Activated naive CD8-positive, alpha-beta T cell treated with anti-CD3 and anti-CD28 coated beads, Interleukin-2, amount 10 ng/mL, durations not matched to agents 7 days and 5 days (primary cell): ENCODE data around the gene KIF2C. TPM values are rescaled to one million over a fixed set of nuclear protein-coding genes. Genes with fewer than 3 reads are reported as not detected.
"Not testable (repeated sequence)": the region's sequence is repeated elsewhere in the genome, so short reads cannot be mapped to it uniquely, and the experiment has no call there.

ENCODE experiments used
- ATAC-seq: fragments of 150-1000 bp; cut with Tn5 transposase; one replicate; pipeline ENCODE4 v1.10.0; 2021; ENCODE audit warnings: low read depth, moderate library complexity
- POLR2A ChIA-PET: fragments of 350-600 bp; sonication (Branson Sonifier 250); formaldehyde crosslinking; loops from one replicate; lab custom pipeline; 2021; ENCODE audit warnings: antibody characterized with exemption; lab: Charles Lee
- DNase-seq: peaks from one replicate; pipeline ENCODE4 v3.0.0; 2021
- H3K27ac Mint-ChIP-seq: one replicate; pipeline ENCODE4 v1.8.0; 2022; ENCODE audit warnings: mild to moderate bottlenecking, mixed read lengths
- H3K27me3 Mint-ChIP-seq: one replicate; pipeline ENCODE4 v1.8.0; 2022; ENCODE audit warnings: mild to moderate bottlenecking, moderate library complexity, mixed read lengths
- H3K36me3 Mint-ChIP-seq: one replicate; pipeline ENCODE4 v1.8.0; 2021; ENCODE audit warnings: mild to moderate bottlenecking, mixed read lengths
- H3K4me1 Mint-ChIP-seq: one replicate; pipeline ENCODE4 v1.8.0; 2021; ENCODE audit warnings: mixed read lengths
- H3K4me3 Mint-ChIP-seq: one replicate; pipeline ENCODE4 v1.8.0; 2022; ENCODE audit warnings: mild to moderate bottlenecking, moderate library complexity, mixed read lengths
- H3K9me3 Mint-ChIP-seq: one replicate; pipeline ENCODE4 v1.8.0; 2021; ENCODE audit warnings: mixed read lengths
- total RNA-seq, 2 experiments: library from RNA; stranded (reverse); gene quantifications; one replicate each; pipeline ENCODE4 v1.2.3, GENCODE V29; 2021

KIF2C gene
- total RNA-seq, 2 experiments from 2014 or later: 76.5 to 87.7 TPM

DNA sequence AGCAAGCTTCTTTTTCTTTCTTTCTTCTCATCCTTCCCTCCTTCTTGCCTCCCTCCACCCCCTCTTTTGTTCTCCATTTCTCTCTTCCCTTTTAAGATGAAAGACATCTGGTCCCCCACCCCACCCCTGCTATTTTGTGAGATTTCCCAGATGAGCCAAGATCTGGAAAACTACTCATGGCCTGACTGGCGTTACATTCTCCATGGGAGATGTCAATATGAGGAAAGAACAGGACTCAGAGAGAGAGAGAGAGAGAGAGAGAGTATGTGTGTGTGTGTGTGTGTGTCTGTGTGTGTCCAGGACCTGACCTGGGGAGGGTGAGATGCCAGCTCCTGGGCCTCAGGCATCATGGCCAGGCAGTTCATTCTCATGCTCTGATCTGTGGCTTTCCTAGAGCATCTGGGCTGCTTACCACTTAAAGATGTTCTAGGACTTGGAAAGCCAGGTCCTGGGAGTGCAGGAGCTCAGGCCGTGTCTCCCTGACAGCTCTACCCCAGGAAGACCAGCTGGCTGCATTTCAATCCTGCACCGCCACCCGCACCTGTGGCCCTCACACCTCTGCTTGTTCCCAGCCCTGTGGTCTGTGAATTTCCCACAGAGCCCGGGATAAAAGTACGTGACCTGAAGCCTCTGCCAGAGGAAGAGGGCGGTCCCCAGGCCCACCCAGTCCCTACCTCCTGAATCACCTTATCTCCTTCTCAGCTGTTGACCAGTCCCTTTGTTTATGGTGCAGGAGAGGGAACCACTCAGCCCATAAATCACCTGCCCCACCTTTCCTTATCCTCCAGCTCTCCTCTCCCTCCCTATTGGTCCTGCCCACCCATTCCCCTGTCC, 51.5 kb downstream of the KIF2C start:
- Mint-ChIP-seq H3K4me3 (no peak overlapping the region), H3K27me3 (no peaks in the 10 kb centered on the region), H3K9me3 (no peaks in the 10 kb centered on the region), H3K4me1 (peaks cover 4% of the 10 kb centered on the region), H3K27ac (no peak overlapping the region), H3K36me3 (no peaks in the 10 kb centered on the region)
- POLR2A ChIA-PET: interaction anchor here (1.1 to 8.4 kb wide), 7 partner anchors 9 to 221 kb away, joined by 6 to 93 read pairs (median 11); partner anchors contain the start of genes HECTD3, PLK3, RNU5D-1 and RPS8
- ATAC-seq (no peak), DNase-seq (no peak)

DNA sequence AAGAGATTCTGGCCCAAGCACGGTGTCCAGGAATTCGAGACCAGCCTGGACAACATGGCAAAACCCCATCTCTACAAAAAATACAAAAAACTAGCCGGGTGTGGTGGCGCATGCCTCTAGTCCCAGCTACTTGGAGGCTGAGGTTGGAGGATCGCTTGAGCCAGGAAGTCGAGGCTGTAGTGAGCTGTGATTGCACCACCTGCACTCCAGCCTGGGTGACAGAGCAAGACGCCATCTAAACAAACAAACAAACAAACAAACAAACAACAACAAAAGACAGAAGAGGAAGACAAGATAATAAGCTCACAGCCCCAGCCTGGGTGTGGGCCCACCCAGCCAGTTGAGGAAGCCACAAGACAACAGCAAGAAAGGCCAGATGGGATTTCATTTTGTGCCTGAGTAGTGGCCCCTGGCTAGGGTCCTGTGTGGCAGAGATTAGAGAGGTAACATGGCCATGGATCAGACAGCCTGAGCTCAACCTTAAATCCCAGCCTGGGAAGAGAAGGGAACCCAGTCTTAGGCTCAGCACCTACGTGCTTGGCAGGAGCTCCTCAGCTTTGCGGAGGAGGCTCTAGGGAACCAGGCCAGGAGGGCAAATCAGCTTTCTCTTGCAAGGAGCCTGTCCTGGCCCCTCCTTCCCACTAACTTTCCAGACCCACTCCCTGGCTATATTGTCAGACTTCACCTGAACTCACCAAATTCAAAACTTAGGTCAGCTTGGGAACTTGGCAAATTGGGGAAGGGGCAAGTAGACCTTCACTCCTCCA, 53.3 kb downstream of the KIF2C start:
- Mint-ChIP-seq H3K36me3 (no peaks in the 10 kb centered on the region), H3K4me3 (no peak overlapping the region), H3K4me1 (no peaks in the 10 kb centered on the region), H3K27me3 (no peaks in the 10 kb centered on the region), H3K27ac (no peak overlapping the region), H3K9me3 (no peaks in the 10 kb centered on the region)
- POLR2A ChIA-PET: interaction anchor here (0.8 to 3.4 kb wide), 7 partner anchors 10 to 71 kb away, joined by 3 to 24 read pairs (median 14); partner anchors contain the start of genes RNU5D-1 and RPS8
- DNase-seq (peak; percentile 24), ATAC-seq (no peak)

DNA sequence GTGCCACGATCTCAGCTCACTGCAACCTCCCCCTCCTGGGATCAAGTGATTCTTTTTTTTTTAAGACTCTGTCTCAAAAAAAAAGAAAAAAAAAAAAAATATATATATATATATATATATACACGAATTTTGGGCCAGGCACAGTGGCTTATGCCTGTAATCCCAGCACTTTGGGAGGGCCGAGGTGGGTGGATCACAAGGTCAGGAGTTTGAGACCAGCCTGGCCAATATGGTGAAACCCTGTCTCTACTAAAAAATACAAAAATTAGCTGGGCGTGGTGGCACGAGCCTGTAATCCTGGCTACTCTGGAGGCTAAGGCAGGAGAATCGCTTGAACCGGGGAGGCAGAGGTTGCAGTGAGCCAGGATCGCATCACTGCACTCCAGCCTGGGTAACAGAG, 58.2 kb downstream of the KIF2C start:
- POLR2A ChIA-PET: interaction anchor here (1.3 to 10.1 kb wide), 5 partner anchors 11 to 76 kb away, joined by 9 to 360 read pairs (median 10); partner anchors contain the start of genes BTBD19 and RNU5D-1
- H3K4me3 Mint-ChIP-seq, H3K27me3 Mint-ChIP-seq, ATAC-seq, H3K9me3 Mint-ChIP-seq, H3K27ac Mint-ChIP-seq: not testable (repeated sequence)
- peaks cover 19% of the 10 kb centered on the region for H3K4me1 Mint-ChIP-seq
- H3K36me3 Mint-ChIP-seq: peaks cover 11% of the 10 kb centered on the region
- DNase-seq: peak; percentile 21

DNA sequence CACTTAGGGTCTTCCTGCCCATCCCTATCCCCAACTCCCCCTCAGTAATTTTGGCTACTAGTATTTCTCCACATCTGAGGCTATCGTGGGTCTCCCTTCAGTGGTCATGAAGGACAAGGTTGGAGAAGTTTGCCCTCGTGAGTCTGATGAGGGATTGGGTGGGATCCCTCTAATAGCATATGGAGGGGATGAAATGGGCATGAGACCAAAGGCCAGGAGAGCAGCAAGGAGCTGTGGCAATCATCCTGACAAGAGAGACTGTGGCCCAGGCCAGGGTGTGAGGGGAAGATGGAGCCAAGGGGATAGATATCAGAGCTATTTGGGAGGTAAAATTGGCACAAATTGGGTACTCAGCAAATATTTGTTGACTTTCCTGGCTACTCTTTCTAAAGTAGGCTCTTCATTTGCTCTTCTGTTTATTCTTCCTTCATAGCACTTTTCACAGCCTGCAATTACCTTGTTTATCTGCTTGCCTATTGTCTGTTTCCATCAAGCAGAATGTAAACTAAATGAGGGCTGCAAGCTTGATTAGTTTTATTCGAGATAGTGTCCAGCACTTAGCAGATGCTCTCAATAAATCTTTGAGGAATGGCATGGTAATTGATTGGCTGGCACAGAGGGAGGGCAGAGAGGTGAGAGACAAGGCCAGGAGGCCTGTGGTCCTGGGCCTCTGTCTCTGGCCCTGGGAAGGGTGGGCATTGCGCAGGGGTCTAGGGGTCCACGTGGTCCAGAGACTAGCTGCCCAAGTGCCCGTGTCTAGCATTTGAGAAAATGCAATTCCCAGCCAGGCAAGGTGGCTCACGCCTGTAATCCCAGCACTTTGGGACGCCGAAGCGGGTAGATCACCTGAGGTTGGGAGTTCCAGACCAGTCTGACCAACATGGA, 59.1 kb downstream of the KIF2C start:
- H3K27me3 Mint-ChIP-seq: no peaks in the 10 kb centered on the region
- peak; percentile 28 for DNase-seq
- H3K4me1 Mint-ChIP-seq: peaks cover 24% of the 10 kb centered on the region
- peaks cover 16% of the 10 kb centered on the region for H3K36me3 Mint-ChIP-seq
- no peak for ATAC-seq
- H3K27ac Mint-ChIP-seq: peak overlapping the region; percentile 92
- H3K9me3 Mint-ChIP-seq: no peaks in the 10 kb centered on the region
- POLR2A ChIA-PET: interaction anchor here (0.7 to 10.1 kb wide), 9 partner anchors 8 to 188 kb away, joined by 5 to 360 read pairs (median 10); partner anchors contain the start of genes BTBD19, EIF2B3 and RPS8
- no peak overlapping the region for H3K4me3 Mint-ChIP-seq

DNA sequence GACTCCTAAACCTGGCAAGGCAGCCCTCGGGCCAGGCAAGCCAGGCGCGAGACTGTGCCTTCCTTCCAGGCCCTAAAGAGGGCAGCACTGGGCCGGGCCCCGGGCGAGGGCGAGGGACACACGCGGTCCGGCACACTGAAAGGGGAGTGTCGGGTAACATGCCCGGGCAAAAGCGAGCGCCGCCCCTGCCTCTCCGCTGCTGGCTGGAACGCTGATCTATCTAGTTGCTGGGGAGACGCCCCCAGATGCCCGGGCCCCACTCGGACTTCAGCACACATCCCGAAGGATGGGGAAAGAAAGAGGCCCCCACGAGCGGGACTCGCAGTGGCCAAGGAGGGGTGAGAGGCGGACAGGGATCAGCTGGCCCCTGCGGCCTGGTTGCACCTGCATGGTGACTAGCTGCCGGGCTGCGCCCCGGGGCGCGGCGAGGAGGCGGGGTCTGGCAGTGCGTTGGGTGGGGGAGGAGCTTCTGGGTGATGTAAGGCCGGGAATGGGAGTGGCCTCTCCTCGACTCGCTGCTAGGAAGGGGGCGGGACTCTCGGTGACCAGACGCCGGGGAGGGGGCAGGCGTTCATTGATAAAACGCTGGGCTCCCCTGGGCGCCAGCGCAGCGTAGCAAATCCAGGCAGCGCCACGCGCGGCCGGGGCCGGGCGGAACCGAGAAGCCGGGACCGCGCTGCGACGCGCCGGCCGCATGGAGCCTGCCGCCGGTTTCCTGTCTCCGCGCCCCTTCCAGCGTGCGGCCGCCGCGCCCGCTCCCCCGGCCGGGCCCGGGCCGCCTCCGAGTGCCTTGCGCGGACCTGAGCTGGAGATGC, 60.3 kb downstream of the KIF2C start, which contains the start of gene PLK3:
PLK3 (plus strand) TSS at position 608 of the 815 bp plus-strand sequence; CDS start at position 695, 87 bp downstream.
- ATAC-seq: peak; percentile 77
- Mint-ChIP-seq H3K36me3 (peaks cover 19% of the 10 kb centered on the region), H3K27ac (peak within 1 kb of the TSS; percentile 97), H3K27me3 (no peaks in the 10 kb centered on the region), H3K4me1 (peaks cover 24% of the 10 kb centered on the region), H3K9me3 (no peaks in the 10 kb centered on the region), H3K4me3 (peak within 1 kb of the TSS; percentile 92)
- POLR2A ChIA-PET: interaction anchor here (0.7 to 10.1 kb wide), 22 partner anchors 9 to 693 kb away, joined by 3 to 360 read pairs (median 6); partner anchors contain the start of genes BEST4, BTBD19, EIF2B3 and HECTD3
- peak; percentile 96 for DNase-seq

DNA sequence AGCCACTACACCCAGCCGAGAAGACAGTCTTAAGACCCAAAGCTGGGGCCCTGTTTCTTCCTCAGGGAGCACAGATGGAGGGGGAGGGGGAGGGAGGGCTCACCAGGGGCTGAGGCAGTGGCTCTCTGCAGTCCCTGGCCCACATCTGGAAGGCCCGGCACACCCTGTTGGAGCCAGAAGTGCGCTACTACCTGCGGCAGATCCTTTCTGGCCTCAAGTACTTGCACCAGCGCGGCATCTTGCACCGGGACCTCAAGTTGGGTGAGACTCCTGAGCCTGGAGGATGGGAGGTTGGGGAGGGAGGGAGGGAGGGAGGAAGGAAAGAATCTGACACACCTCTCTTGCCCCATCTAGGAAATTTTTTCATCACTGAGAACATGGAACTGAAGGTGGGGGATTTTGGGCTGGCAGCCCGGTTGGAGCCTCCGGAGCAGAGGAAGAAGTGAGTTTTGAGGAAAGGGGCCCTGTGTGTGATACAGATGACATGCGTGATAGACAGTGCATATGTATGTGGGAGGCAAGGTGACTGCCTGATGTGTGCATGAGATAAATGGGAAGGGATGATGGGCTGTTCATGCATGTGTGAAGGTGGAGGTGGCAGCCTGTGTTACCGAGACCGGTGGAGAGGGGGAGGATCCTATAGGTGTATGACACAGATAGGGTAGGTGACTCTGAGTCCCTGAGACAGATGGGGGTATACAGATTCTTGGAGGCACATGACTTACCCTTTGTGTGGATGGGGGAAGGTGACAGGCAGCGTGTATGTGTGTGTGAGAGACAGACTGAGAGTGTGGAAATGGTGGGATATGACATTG, 62.1 kb downstream of the KIF2C start:
- Mint-ChIP-seq H3K36me3 (peaks cover 22% of the 10 kb centered on the region), H3K27me3 (no peaks in the 10 kb centered on the region), H3K4me3 (peak overlapping the region; percentile 92), H3K4me1 (peaks cover 28% of the 10 kb centered on the region), H3K9me3 (no peaks in the 10 kb centered on the region), H3K27ac (peak overlapping the region; percentile 97)
- ATAC-seq: no peak
- peak; percentile 42 for DNase-seq
- POLR2A ChIA-PET: interaction anchor here (0.7 to 10.1 kb wide), 12 partner anchors 10 to 720 kb away, joined by 3 to 360 read pairs (median 20); partner anchors contain the start of genes ARMH1, BTBD19, HECTD3 and PRDX1

DNA sequence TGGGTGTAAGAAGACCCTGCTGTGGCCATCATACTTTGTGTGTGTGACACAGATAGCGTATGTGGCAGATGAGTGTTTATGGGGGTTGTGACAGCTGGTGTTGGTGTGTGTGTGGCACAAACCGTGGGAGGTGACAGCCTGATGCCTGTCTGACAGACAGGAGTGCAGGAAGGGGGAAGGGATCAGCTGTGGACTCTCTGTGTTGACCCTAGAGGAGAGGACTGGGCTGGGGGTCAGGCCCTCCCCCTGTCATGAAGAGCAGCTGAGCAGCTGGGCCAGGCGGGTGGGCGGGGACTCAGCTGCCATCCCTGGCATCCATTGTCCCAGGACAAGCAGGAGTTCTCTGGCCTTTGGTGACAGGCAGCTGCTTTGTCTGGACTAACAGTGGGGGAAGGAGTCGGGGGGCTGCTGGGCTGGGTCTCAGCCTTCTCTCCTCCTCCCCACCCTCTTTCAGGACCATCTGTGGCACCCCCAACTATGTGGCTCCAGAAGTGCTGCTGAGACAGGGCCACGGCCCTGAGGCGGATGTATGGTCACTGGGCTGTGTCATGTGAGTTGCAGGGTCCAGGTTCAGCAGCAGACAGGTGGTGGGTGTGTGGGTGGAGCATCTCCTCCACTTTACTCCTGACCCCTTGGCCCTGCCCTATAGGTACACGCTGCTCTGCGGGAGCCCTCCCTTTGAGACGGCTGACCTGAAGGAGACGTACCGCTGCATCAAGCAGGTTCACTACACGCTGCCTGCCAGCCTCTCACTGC, 62.8 kb downstream of the KIF2C start:
- Mint-ChIP-seq H3K4me1 (peaks cover 36% of the 10 kb centered on the region), H3K27me3 (no peaks in the 10 kb centered on the region), H3K27ac (peak overlapping the region; percentile 97), H3K36me3 (peaks cover 26% of the 10 kb centered on the region), H3K9me3 (no peaks in the 10 kb centered on the region), H3K4me3 (peak overlapping the region; percentile 92)
- POLR2A ChIA-PET: interaction anchor here (1.0 to 10.1 kb wide), 4 partner anchors 11 to 81 kb away, joined by 3 to 360 read pairs (median 38); no protein-coding TSS in a partner anchor
- ATAC-seq: no peak
- peak; percentile 34 for DNase-seq

DNA sequence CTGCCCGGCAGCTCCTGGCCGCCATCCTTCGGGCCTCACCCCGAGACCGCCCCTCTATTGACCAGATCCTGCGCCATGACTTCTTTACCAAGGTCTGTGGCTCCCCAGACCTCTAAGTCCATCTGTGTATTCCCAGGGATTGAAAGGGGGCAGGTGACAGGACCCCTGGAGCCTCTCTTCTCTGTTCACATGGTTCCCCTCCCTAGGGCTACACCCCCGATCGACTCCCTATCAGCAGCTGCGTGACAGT, 63.4 kb downstream of the KIF2C start:
- Mint-ChIP-seq H3K27ac (peak overlapping the region; percentile 70), H3K9me3 (no peaks in the 10 kb centered on the region), H3K4me3 (peak overlapping the region; percentile 92), H3K36me3 (peaks cover 26% of the 10 kb centered on the region), H3K4me1 (peaks cover 40% of the 10 kb centered on the region), H3K27me3 (no peaks in the 10 kb centered on the region)
- ATAC-seq (no peak), DNase-seq (peak; percentile 34)
- POLR2A ChIA-PET: interaction anchor here (1.1 to 10.1 kb wide), 4 partner anchors 11 to 81 kb away, joined by 6 to 360 read pairs (median 42); no protein-coding TSS in a partner anchor

DNA sequence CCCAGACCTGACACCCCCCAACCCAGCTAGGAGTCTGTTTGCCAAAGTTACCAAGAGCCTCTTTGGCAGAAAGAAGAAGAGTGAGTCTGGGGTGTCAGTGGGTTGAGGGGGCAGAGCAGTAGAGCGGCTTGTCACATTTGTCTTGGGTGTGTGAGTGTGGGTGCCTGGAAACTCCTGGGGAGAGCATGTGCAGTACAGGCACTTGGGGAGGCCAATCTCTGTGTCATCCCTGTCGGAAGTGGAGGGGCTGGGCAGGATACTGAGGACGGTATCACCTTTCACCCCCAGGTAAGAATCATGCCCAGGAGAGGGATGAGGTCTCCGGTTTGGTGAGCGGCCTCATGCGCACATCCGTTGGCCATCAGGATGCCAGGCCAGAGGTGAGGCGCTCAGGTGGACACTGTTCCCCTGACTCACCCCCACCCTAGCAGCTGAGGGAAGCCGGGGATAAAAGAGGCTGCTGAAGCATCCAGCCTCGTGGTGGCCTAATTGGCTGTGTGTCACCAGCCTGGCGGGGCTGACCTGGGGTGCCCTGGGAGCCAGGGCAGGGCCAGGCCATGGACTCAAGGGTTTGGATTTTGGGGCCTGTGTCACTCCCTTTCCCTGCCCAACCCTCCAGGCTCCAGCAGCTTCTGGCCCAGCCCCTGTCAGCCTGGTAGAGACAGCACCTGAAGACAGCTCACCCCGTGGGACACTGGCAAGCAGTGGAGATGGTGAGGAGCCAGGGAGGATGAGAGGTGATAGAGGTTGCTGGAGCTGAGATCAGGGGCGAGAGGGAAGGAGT, 63.9 kb downstream of the KIF2C start:
- peaks cover 41% of the 10 kb centered on the region for H3K4me1 Mint-ChIP-seq

More for the DNA sequence above, 63.9 kb downstream of the KIF2C start:
- POLR2A ChIA-PET: interaction anchor here (2.7 to 10.1 kb wide), 2 partner anchors 10 to 17 kb away, joined by 13 to 360 read pairs; no protein-coding TSS in a partner anchor
- ATAC-seq (no peak), DNase-seq (peak; percentile 32)
- peak overlapping the region; percentile 92 for H3K4me3 Mint-ChIP-seq
- peak overlapping the region; percentile 70 for H3K27ac Mint-ChIP-seq
- no peaks in the 10 kb centered on the region for H3K9me3 Mint-ChIP-seq
- H3K36me3 Mint-ChIP-seq: peaks cover 26% of the 10 kb centered on the region
- H3K27me3 Mint-ChIP-seq: no peaks in the 10 kb centered on the region
